CD4-positive, alpha-beta memory T cell (primary cell): ENCODE data around the gene NEK10. TPM values are rescaled to one million over a fixed set of nuclear protein-coding genes. Genes with fewer than 3 reads are reported as not detected.

Source experiments
- CTCF ChIA-PET: fragments of 350-600 bp; sonication (Branson Sonifier 250); formaldehyde crosslinking; loops from one replicate; lab custom pipeline; 2021; ENCODE audit warnings: inconsistent platforms; ENCODE audit not compliant: partially characterized antibody; lab: Charles Lee
- POLR2A ChIA-PET: fragments of 350-600 bp; sonication (Branson Sonifier 250); formaldehyde crosslinking; loops from one replicate; lab custom pipeline; 2021; ENCODE audit not compliant: partially characterized antibody; lab: Charles Lee
- DNase-seq, 5 donors: peaks; one replicate each; pipeline versions ENCODE4 v3.0.0 to v3.0.0-alpha.2; 2020 to 2022; ENCODE audit warnings: mixed read lengths in 1 of 5
- H3K27ac ChIP-seq: one replicate; pipeline ENCODE4 v1.7.0; 2013; ENCODE audit warnings: low read depth, low read length
- H3K27me3 ChIP-seq: 2 replicates; pipeline ENCODE4 v1.7.0; 2013; ENCODE audit warnings: mild to moderate bottlenecking, low read length, moderate library complexity; ENCODE audit not compliant: insufficient read depth
- H3K36me3 ChIP-seq: 2 replicates; pipeline ENCODE4 v1.7.0; 2013; ENCODE audit warnings: mild to moderate bottlenecking, low read length, moderate library complexity; ENCODE audit not compliant: insufficient read depth
- H3K4me1 ChIP-seq: 2 replicates; pipeline ENCODE4 v1.7.0; 2013; ENCODE audit warnings: mild to moderate bottlenecking, low read length, moderate library complexity; ENCODE audit not compliant: insufficient read depth
- H3K4me3 ChIP-seq, 2 donors: one replicate each; pipeline ENCODE4 v1.7.0; 2013; ENCODE audit warnings: low read length in 2 of 2, mild to moderate bottlenecking in 1 of 2
- H3K9me3 ChIP-seq, 2 donors: one replicate each; pipeline ENCODE4 v1.7.0; 2013; ENCODE audit warnings: low read length in 2 of 2, control low read depth in 1 of 2; ENCODE audit not compliant: control insufficient read depth in 1 of 2
- H3K27ac Mint-ChIP-seq, 7 donors: one replicate each; pipeline ENCODE4 v1.8.0; 2020 to 2021; ENCODE audit warnings: mixed read lengths in 7 of 7, mild to moderate bottlenecking in 6 of 7, inconsistent platforms in 3 of 7, moderate library complexity in 3 of 7
- H3K27me3 Mint-ChIP-seq, 2 donors: one replicate each; pipeline ENCODE4 v1.8.0; 2020 to 2021; ENCODE audit warnings: mixed read lengths in 2 of 2
- H3K36me3 Mint-ChIP-seq, 2 donors: one replicate each; pipeline ENCODE4 v1.8.0; 2020 to 2021; ENCODE audit warnings: mixed read lengths in 2 of 2, inconsistent platforms in 1 of 2, mild to moderate bottlenecking in 1 of 2
- H3K4me1 Mint-ChIP-seq, 4 donors: one replicate each; pipeline ENCODE4 v1.8.0; 2020 to 2021; ENCODE audit warnings: mixed read lengths in 4 of 4, mild to moderate bottlenecking in 1 of 4
- H3K4me3 Mint-ChIP-seq, 8 donors: one replicate each; pipeline ENCODE4 v1.8.0; 2020 to 2021; ENCODE audit warnings: mixed read lengths in 8 of 8, mild to moderate bottlenecking in 7 of 8, moderate library complexity in 6 of 8, inconsistent platforms in 3 of 8
- H3K9me3 Mint-ChIP-seq, 8 donors: one replicate each; pipeline ENCODE4 v1.8.0; 2020 to 2021; ENCODE audit warnings: mixed read lengths in 8 of 8, mild to moderate bottlenecking in 5 of 8, inconsistent platforms in 3 of 8, moderate library complexity in 1 of 8
- intact Hi-C: fragments of 100-400 bp; cut with micrococcal nuclease; formaldehyde crosslinking; loops from one replicate; pipeline ENCODE4 v1.15.1; 2023
- polyA plus RNA-seq, 2 donors: library from polyadenylated mRNA; unstranded; fragments of 300-500 nt; fragmentation: Illumina TruSeq; gene quantifications; one replicate each; pipeline ENCODE4 v1.2.3, GENCODE V29; 2021
- total RNA-seq, 2 experiments: library from RNA; stranded (reverse); gene quantifications; one replicate each; pipeline ENCODE4 v1.2.3, GENCODE V29; 2021

Gene NEK10
- total and polyA plus RNA-seq, 4 experiments from 2014 or later, result 0.10 to 2.7 (median 1.4) TPM; not detected in 1

DNA sequence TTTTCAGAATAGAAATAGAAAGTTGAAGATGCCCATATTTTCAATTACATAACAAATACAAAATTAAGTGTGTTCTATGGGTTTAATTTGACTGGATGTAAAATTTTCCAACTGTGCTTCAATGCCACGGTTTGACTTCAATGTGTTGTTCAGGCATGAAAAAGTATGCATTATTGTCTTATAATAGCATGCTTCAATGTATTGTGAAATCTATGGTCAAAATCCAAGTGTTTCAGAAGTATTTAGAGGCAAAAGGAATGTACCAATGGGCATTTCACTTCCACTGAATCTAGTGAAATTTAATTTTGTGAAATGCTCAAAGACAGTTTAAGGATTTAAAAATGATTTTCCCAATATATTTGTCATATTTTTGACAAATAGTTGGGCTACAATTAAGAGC is 16.0 kb downstream of the NEK10 start:
- CTCF ChIA-PET, result interaction anchor here (2.4 kb wide), 1 partner anchor 114 kb away, joined by 12 read pairs; no protein-coding TSS in a partner anchor
- DNase-seq, result no peak
- POLR2A ChIA-PET, result no interaction called here
- Mint-ChIP-seq H3K9me3 (no peaks in the 10 kb centered on the region), H3K27me3 (no peaks in the 10 kb centered on the region), H3K4me1 (peaks cover 21 to 60% (median 33%) of the 10 kb centered on the region in 4 donors), H3K4me3 (no peak overlapping the region), H3K27ac (no peak overlapping the region), H3K36me3 (no peaks in the 10 kb centered on the region)
- Histone ChIP-seq H3K27ac (no peak overlapping the region), H3K27me3 (no peaks in the 10 kb centered on the region), H3K9me3 (no peaks in the 10 kb centered on the region), H3K36me3 (no peaks in the 10 kb centered on the region), H3K4me1 (peaks cover 8% of the 10 kb centered on the region), H3K4me3 (no peak overlapping the region)
- intact Hi-C loops, result no loop called here

DNA sequence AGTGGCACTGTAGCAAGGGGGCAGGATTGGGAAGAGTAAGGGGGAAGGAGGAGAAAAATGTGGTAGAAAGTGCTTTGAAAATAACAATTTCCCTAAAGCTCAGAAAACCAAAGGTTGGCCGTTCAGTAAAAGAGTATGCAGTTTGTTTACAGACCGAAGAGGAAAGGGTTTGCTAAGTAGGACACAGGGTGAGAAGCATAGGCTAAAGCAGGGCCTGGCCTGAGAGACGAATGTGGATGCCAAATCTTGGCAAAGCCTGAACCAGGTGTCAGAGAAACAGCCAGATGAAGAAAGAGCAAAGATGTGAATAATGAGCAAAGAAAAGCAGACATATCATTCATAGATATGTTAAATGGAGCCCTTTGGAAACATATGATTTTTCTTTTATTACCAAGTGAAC is 17.1 kb downstream of the NEK10 start:
- Mint-ChIP-seq H3K4me3 (no peak overlapping the region), H3K9me3 (no peaks in the 10 kb centered on the region), H3K4me1 (peaks cover 14 to 51% (median 25%) of the 10 kb centered on the region in 4 donors), H3K36me3 (no peaks in the 10 kb centered on the region), H3K27ac (peak overlapping the region in 2 of 7 donors; percentile 64 to 65), H3K27me3 (no peaks in the 10 kb centered on the region)
- Histone ChIP-seq H3K4me3 (no peak overlapping the region), H3K9me3 (no peaks in the 10 kb centered on the region), H3K36me3 (no peaks in the 10 kb centered on the region), H3K4me1 (no peaks in the 10 kb centered on the region), H3K27ac (no peak overlapping the region), H3K27me3 (no peaks in the 10 kb centered on the region)
- no peak for DNase-seq
- ChIA-PET CTCF (no interaction called here), POLR2A (no interaction called here)
- intact Hi-C loops, result no loop called here

DNA sequence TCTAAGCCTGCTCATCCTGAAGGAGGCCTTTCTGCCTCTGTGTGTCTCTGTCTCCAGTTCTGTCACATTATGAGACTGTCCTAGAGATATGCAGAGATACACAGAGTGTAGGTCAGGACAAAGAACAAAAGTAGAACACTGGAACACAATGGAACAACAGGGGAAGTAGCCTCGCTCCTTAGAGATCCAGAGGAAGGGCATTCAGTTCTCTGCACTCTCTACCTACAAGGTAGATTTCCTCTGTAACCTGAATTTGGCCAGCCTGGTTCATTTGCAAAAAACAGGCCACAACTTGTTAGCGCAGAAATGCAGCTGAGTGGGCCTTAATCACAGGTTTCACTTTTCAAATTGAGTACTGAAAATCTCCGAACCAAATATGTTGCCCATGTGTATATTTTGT is 19.4 kb downstream of the NEK10 start:
- intact Hi-C loops, result no loop called here
- no peaks in the 10 kb centered on the region for H3K9me3 Mint-ChIP-seq
- Histone ChIP-seq H3K27me3 (no peaks in the 10 kb centered on the region), H3K4me1 (no peaks in the 10 kb centered on the region), H3K9me3 (no peaks in the 10 kb centered on the region), H3K4me3 (no peak overlapping the region), H3K27ac (peak overlapping the region; percentile 6), H3K36me3 (no peaks in the 10 kb centered on the region)
- POLR2A ChIA-PET, result no interaction called here
- no peaks in the 10 kb centered on the region for H3K27me3 Mint-ChIP-seq
- H3K27ac Mint-ChIP-seq, result peak overlapping the region in 5 of 7 donors; percentile 31 to 86 (median 71)
- peak overlapping the region; percentile 1 to 76 (median 64) for H3K4me3 Mint-ChIP-seq
- no peaks in the 10 kb centered on the region for H3K36me3 Mint-ChIP-seq
- peak in 1 of 5 donors; percentile 5 for DNase-seq
- peaks cover 18 to 46% (median 30%) of the 10 kb centered on the region in 4 donors for H3K4me1 Mint-ChIP-seq
- CTCF ChIA-PET, result interaction anchor here (1.8 kb wide), 1 partner anchor 331 kb away, joined by 8 read pairs; no protein-coding TSS in a partner anchor

DNA sequence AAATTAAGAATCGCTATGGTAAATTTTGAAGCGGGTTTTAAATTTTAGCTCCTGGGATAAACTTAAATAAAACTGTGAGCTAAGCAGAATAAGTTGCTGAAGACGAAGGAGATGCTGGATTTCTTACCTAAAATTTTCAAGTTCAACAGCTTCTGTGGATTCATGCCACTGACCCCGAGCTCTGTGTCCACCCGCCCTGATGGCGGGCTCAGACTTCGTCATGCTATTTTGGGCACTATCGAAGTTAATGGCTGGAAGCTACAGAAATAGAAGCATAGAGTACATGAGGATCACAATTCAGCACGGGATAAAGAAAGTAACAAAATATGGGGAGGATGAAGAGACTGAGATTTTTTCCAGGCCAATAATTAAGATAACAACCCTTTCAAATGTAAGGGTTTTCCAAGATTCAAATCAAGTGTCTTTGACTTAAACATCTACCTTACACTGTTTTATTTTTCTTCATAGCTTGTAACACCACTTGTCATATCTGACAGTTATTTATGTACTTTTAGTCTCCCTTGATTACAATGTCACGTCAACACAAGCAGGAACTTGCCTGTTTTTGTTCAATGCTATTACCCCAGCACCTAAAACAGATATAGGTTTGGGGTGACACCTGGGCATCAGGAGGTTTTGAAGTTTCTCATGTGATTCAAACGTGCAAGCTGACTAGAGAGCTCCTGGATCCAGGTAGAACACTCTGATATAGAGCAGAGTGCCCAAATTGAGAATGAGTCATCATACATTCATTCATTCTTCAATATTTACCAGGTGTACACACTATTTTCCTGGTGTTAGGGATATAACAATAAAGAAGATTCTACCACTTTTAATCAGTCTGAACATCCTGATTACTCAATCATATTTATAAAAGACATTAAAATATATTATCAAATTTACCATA is 23.0 kb downstream of the NEK10 start:
- ChIA-PET CTCF (interaction anchor here (0.7 to 1.2 kb wide), 2 partner anchors 8 to 127 kb away, joined by 3 read pairs; no protein-coding TSS in a partner anchor), POLR2A (no interaction called here)
- Histone ChIP-seq H3K9me3 (no peaks in the 10 kb centered on the region), H3K36me3 (no peaks in the 10 kb centered on the region), H3K4me3 (no peak overlapping the region), H3K4me1 (no peaks in the 10 kb centered on the region), H3K27ac (no peak overlapping the region), H3K27me3 (no peaks in the 10 kb centered on the region)
- peak overlapping the region in 1 of 8 donors; percentile 2 for H3K4me3 Mint-ChIP-seq
- no peak for DNase-seq
- no peaks in the 10 kb centered on the region for H3K36me3 Mint-ChIP-seq
- peak overlapping the region in 3 of 7 donors; percentile 20 to 38 (median 32) for H3K27ac Mint-ChIP-seq
- H3K9me3 Mint-ChIP-seq, result no peaks in the 10 kb centered on the region
- H3K4me1 Mint-ChIP-seq, result peaks cover 15 to 28% (median 20%) of the 10 kb centered on the region in 4 donors
- intact Hi-C loops, result no loop called here
- no peaks in the 10 kb centered on the region for H3K27me3 Mint-ChIP-seq

DNA sequence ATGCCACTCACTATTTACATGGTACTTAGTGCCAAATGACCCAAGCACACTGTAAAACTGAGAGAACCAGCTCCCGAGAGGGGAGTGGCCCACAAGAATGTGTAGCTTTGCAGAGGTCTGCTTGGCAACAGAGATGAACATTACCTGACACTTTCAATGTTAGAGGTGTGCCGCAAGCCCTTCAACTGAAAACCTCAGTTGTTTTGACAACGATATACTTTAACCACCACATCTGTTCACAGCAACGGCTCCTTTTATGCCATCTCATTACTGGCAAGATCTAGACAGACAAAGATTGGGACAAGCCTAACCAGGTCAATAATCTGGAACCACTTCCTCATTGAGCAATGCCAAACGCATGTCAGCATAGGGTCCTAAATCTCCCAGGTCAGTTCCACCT is 23.7 kb downstream of the NEK10 start:
- H3K4me3 Mint-ChIP-seq, result peak overlapping the region in 1 of 8 donors; percentile 0
- intact Hi-C loops, result no loop called here
- CTCF ChIA-PET, result interaction anchor here (0.7 to 1.2 kb wide), 2 partner anchors 9 to 128 kb away, joined by 3 read pairs; no protein-coding TSS in a partner anchor

DNA sequence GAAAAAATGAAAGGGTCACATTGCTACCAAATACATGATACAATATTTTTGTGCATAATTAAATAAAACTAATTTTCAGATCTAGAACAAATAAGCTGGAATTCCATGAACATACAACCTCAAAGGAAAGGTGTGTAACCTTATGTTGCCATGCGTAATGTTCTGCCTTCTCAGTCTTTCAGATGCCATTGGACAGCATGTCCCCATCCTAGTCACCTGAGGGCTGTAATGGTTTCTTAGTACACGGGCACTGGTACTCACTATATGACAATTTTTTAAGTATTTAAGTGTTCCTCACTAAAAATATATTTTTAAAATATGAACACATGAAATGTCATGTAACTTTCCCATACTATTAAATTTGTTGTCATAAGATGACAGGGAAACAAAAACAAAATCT is 24.1 kb downstream of the NEK10 start:
- H3K27me3 Mint-ChIP-seq, result no peaks in the 10 kb centered on the region
- H3K4me3 ChIP-seq, result no peak overlapping the region
- no peak overlapping the region for H3K27ac ChIP-seq
- H3K9me3 Mint-ChIP-seq, result peaks cover 0 to 2% (median 0%) of the 10 kb centered on the region in 8 donors
- DNase-seq, result no peak
- no peaks in the 10 kb centered on the region for H3K36me3 Mint-ChIP-seq
- no peak overlapping the region for H3K4me3 Mint-ChIP-seq
- intact Hi-C loops, result no loop called here
- ChIA-PET POLR2A (interaction anchor here (1.1 kb wide), 1 partner anchor 135 kb away, joined by 3 read pairs; no protein-coding TSS in a partner anchor), CTCF (interaction anchor here (0.6 to 1.2 kb wide), 3 partner anchors 9 to 336 kb away, joined by 3 read pairs; no protein-coding TSS in a partner anchor)
- peaks cover 12 to 26% (median 20%) of the 10 kb centered on the region in 4 donors for H3K4me1 Mint-ChIP-seq
- H3K27ac Mint-ChIP-seq, result peak overlapping the region in 2 of 7 donors; percentile 84
- no peaks in the 10 kb centered on the region for H3K36me3 ChIP-seq
- H3K27me3 ChIP-seq, result no peaks in the 10 kb centered on the region
- H3K4me1 ChIP-seq, result no peaks in the 10 kb centered on the region
- no peaks in the 10 kb centered on the region for H3K9me3 ChIP-seq

More for the DNA sequence above, 23.7 kb downstream of the NEK10 start:
- no peak overlapping the region for H3K4me3 ChIP-seq
- Mint-ChIP-seq H3K27ac (peak overlapping the region in 6 of 7 donors; percentile 11 to 84 (median 78)), H3K9me3 (peaks cover 0 to 2% (median 0%) of the 10 kb centered on the region in 8 donors), H3K4me1 (peaks cover 14 to 26% (median 18%) of the 10 kb centered on the region in 4 donors), H3K27me3 (no peaks in the 10 kb centered on the region), H3K36me3 (no peaks in the 10 kb centered on the region)
- H3K9me3 ChIP-seq, result no peaks in the 10 kb centered on the region
- POLR2A ChIA-PET, result no interaction called here
- H3K36me3 ChIP-seq, result no peaks in the 10 kb centered on the region
- no peak overlapping the region for H3K27ac ChIP-seq
- no peaks in the 10 kb centered on the region for H3K4me1 ChIP-seq
- peak; percentile 38 to 62 (median 51) for DNase-seq
- H3K27me3 ChIP-seq, result no peaks in the 10 kb centered on the region

DNA sequence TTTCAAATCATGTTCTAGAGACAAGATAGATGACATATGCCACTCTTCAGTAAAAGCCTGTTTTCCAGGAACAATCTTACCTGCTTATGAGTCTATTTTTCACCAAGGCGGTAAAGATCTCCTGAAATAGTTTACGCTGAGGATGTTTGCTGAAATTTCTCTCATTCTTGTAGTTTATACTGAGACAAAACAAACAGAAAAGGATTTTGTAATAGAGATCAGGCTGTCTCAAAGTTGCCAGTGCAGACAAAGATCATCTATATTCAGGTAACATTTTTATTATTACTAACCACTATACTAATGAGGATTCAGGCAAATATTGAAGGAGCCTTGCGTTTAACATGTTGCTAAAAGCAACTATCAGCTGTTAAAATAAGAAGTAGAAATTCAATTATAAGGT is 25.0 kb downstream of the NEK10 start:
- Mint-ChIP-seq H3K4me3 (no peak overlapping the region), H3K9me3 (peaks cover 0 to 2% (median 0%) of the 10 kb centered on the region in 8 donors), H3K27ac (no peak overlapping the region), H3K4me1 (peaks cover 7 to 19% (median 14%) of the 10 kb centered on the region in 4 donors), H3K27me3 (no peaks in the 10 kb centered on the region), H3K36me3 (no peaks in the 10 kb centered on the region)
- intact Hi-C loops, result no loop called here
- H3K27me3 ChIP-seq, result no peaks in the 10 kb centered on the region
- H3K4me1 ChIP-seq, result no peaks in the 10 kb centered on the region
- no peak overlapping the region for H3K4me3 ChIP-seq
- POLR2A ChIA-PET, result interaction anchor here (1.1 kb wide), 1 partner anchor 135 kb away, joined by 3 read pairs; no protein-coding TSS in a partner anchor
- H3K9me3 ChIP-seq, result no peaks in the 10 kb centered on the region
- CTCF ChIA-PET, result no interaction called here
- H3K27ac ChIP-seq, result no peak overlapping the region
- no peak for DNase-seq
- H3K36me3 ChIP-seq, result no peaks in the 10 kb centered on the region
